NCI-H1092 (cell line): ENCODE data around the gene SETBP1.
"Not testable (repeated sequence)": the region's sequence is repeated elsewhere in the genome, so short reads cannot be mapped to it uniquely, and the experiment has no call there.

Experiments
- DNase-seq: peaks from one replicate; lab custom pipeline; 2025; lab: John Stamatoyannopoulos, UW

SETBP1 gene

GRCh38 chr18:44704135-44704789 lies 23.6 kb downstream of the SETBP1 start:
- no peak for DNase-seq

- no peak for DNase-seq
Measured at GRCh38 chr18:44705075-44705675, 24.5 kb downstream of the SETBP1 start.

GRCh38 chr18:44708451-44709083 lies 27.9 kb downstream of the SETBP1 start:
- no peak for DNase-seq

GRCh38 chr18:44709307-44710126 lies 28.8 kb downstream of the SETBP1 start:
- DNase-seq, result no peak

GRCh38 chr18:44710931-44711330 lies 30.2 kb downstream of the SETBP1 start:
- DNase-seq, result no peak

- no peak for DNase-seq
Measured at GRCh38 chr18:44712025-44712424, 31.3 kb downstream of the SETBP1 start.

GRCh38 chr18:44713435-44713834 lies 32.7 kb downstream of the SETBP1 start:
- no peak for DNase-seq

GRCh38 chr18:44714376-44714775 lies 33.7 kb downstream of the SETBP1 start:
- DNase-seq, result no peak

GRCh38 chr18:44715245-44715644 lies 34.6 kb downstream of the SETBP1 start:
- DNase-seq, result no peak

GRCh38 chr18:44715842-44716241 lies 35.2 kb downstream of the SETBP1 start:
- DNase-seq, result peak; percentile 79

- DNase-seq, result no peak
Measured at GRCh38 chr18:44716697-44717163, 36.0 kb downstream of the SETBP1 start.

- no peak for DNase-seq
Measured at GRCh38 chr18:44719519-44720060, 38.9 kb downstream of the SETBP1 start.

GRCh38 chr18:44721748-44722147 lies 41.1 kb downstream of the SETBP1 start:
- not testable (repeated sequence) for DNase-seq

- no peak for DNase-seq
Measured at GRCh38 chr18:44723411-44723810, 42.7 kb downstream of the SETBP1 start.

GRCh38 chr18:44724105-44724778 lies 43.6 kb downstream of the SETBP1 start:
- DNase-seq, result no peak

GRCh38 chr18:44725300-44726058 lies 44.8 kb downstream of the SETBP1 start:
- no peak for DNase-seq

GRCh38 chr18:44726059-44726421 lies 45.4 kb downstream of the SETBP1 start:
- DNase-seq, result no peak

GRCh38 chr18:44727291-44727690 lies 46.6 kb downstream of the SETBP1 start:
- DNase-seq, result no peak

- DNase-seq, result no peak
Measured at GRCh38 chr18:44729631-44730101, 49.0 kb downstream of the SETBP1 start.

- no peak for DNase-seq
Measured at GRCh38 chr18:44730803-44731529, 50.3 kb downstream of the SETBP1 start.
